Esophagus muscularis mucosa (tissue), 4 donors: ENCODE results near the gene RFC5.

ENCODE experiments used
- EP300 ChIP-seq: sonication (generic); formaldehyde crosslinking; IDR thresholded peaks from one replicate; pipeline ENCODE4 v1.6.1; 2017; ENCODE audit warnings: antibody characterized with exemption
- POLR2A ChIP-seq: fragments of 450-650 bp; IDR thresholded peaks from one replicate; pipeline ENCODE4 v1.6.1; 2017; ENCODE audit warnings: antibody characterized with exemption, moderate library complexity, mild to moderate bottlenecking, low read depth
- POLR2AphosphoS5 ChIP-seq, 2 donors: sonication (generic); formaldehyde crosslinking; IDR thresholded peaks; one replicate each; pipeline ENCODE4 v1.6.1; 2017; ENCODE audit warnings: antibody characterized with exemption in 2 of 2
- TF ChIP-seq, protein P1 (sequence below), 3 experiments: fragments of 200-600 bp in 2 of 3; fragments of 450-650 bp in 1 of 3; sonication (generic) in 2 of 3; IDR thresholded peaks; one replicate each; pipeline ENCODE4 v1.5.1; 2017 to 2019; ENCODE audit warnings: antibody characterized with exemption in 3 of 3, mild to moderate bottlenecking in 2 of 3, moderate library complexity in 1 of 3

DNA sequence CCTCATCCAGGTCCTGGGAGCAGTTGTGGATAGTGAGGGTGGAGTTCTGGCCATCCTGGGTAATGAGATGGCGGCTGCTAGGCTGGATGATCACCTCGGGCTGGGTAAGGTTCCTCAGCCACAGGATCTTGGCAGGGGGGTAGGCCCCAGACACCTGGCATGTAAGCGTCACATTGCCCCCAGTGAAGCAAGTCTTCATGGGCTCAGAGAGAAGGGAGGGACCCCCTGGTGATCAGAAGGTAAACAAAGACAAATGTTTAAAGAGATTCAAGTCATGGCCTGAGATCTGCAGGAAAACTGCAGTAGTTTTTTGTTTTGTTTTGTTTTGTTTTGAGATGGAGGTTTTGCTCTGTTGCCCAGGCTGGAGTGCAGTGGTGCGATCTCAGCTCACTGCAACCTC lies 57.3 kb downstream of the RFC5 start:
- TF ChIP-seq, protein P1, sequence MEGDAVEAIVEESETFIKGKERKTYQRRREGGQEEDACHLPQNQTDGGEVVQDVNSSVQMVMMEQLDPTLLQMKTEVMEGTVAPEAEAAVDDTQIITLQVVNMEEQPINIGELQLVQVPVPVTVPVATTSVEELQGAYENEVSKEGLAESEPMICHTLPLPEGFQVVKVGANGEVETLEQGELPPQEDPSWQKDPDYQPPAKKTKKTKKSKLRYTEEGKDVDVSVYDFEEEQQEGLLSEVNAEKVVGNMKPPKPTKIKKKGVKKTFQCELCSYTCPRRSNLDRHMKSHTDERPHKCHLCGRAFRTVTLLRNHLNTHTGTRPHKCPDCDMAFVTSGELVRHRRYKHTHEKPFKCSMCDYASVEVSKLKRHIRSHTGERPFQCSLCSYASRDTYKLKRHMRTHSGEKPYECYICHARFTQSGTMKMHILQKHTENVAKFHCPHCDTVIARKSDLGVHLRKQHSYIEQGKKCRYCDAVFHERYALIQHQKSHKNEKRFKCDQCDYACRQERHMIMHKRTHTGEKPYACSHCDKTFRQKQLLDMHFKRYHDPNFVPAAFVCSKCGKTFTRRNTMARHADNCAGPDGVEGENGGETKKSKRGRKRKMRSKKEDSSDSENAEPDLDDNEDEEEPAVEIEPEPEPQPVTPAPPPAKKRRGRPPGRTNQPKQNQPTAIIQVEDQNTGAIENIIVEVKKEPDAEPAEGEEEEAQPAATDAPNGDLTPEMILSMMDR (IDR thresholded peaks at IDR 0.05), result no peak
- TF ChIP-seq POLR2A (no peak), POLR2AphosphoS5 (IDR thresholded peaks at IDR 0.05) (no peak), EP300 (no peak)
